Activated CD4-positive, CD25-positive, alpha-beta regulatory T cell treated with anti-CD3 and anti-CD28 coated beads, Interleukin-2, amount 50 U/mL, for 24 hours (primary cell): ENCODE data around the gene TBX10.
"Not testable (repeated sequence)": the region's sequence is repeated elsewhere in the genome, so short reads cannot be mapped to it uniquely, and the experiment has no call there.

ENCODE experiments used
- ATAC-seq, 2 donors: fragments of 150-1000 bp; cut with Tn5 transposase; one replicate each; pipeline ENCODE4 v1.10.0; 2021; ENCODE audit warnings: mild to moderate bottlenecking in 1 of 2, moderate library complexity in 1 of 2

Gene TBX10

GRCh38 chr11:67614730-67615714 is 24.5 kb downstream of the TBX10 start:
- peak in 1 of 2 donors; percentile 16 for ATAC-seq

- peak; percentile 94 to 95 for ATAC-seq
Measured at GRCh38 chr11:67613960-67614715, 25.4 kb downstream of the TBX10 start.

DNA sequence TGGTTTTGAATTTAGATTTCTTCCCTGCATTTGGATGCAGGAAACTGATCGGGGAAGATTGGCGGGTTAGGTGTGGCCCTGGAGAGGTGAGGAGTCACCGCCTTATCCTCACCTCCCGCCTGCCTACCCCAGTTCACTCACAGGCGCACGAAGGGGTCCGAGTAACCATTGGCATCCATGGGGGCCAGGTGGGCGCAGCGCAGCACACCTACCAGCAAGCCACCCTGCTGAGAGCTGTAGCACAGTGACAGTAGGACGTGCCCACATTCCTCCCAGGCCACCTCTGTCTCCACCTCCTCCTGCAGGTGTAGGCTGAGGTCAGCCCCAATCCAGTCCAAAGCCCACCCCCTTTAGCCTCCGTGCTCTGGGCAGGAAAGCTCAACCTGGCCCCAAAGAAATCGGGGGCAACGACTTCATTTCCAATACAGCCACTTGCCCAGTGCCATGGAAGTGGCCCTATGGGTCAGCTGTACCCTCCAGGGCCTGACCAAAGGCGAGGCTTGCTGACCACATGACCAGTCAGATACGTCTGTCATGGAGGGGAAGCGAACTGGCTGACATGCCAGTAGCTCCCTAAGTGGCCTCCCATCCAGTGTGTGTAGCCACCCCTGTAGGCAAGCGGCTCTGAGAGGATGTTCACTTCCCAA is 26.1 kb downstream of the TBX10 start:
- ATAC-seq = no peak

DNA sequence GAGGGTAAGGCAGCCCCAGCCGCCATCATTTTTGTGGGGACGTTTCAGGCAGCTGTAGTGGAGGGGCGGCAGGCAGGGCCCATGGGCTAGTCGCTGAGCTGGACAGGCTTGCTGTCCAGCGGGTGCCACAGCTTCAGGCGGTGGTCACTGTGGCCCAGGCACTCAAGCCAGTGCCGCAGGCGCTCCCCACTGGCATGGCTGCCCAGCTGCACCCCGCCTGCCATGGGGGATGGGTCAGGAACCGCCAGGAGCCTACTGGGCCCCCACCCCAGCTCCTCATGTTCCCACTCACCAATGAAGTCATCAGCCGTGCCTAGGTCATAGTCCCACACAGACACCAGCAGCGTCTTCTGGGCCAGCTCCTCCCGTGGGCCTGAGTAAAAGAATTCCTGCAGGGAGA is 26.8 kb downstream of the TBX10 start:
- no peak for ATAC-seq

DNA sequence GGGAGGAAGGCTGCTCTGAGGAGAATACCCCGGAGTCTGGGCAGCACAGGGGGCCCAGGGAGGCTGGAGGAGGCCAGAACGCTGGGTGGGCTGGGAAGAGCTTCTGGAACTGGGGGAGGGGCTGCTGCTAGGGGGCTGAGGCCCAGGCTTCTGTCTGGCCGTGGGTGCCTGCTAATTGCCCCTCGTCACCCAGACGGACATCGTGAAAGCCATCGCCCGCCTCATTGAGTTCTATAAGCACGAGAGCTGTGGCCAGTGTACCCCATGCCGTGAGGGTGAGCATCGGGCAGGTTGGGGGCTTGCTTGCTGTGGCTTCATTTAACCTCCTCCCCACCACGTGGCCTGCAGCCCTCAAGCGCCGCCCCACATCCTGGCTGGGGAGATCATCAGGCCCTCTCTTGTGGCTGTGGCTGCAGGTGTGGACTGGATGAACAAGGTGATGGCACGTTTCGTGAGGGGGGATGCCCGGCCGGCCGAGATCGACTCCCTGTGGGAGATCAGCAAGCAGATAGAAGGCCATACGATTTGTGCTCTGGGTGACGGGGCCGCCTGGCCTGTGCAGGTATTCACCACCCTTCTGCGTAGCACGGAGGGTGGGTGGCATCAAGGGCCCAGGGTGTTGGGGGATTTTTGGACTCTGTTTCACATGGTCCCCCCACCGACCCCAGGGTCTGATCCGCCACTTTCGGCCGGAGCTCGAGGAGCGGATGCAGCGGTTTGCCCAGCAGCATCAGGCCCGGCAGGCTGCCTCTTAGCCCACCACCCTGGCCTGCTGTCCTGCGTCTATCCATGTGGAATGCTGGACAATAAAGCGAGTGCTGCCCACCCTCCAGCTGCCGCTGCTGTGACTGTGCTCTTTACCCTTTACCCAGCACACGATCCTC is 27.6 kb downstream of the TBX10 start:
- ATAC-seq = no peak

DNA sequence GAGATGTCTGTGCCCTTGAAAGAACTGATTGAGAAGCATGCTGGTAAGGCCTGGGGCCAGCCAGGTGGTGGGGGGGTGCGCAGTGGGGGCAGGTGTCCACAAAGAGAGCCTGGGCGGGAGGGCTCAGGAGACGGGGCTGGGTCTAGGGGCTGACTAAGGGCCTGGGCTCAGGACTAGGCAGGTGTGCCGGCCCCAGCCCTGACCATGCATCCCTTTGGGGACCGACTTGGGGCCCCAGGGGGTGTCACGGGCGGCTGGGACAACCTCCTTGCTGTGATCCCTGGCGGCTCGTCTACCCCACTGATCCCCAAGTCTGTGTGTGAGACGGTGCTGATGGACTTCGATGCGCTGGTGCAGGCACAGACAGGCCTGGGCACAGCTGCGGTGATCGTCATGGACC is 28.4 kb downstream of the TBX10 start:
- ATAC-seq = no peak

DNA sequence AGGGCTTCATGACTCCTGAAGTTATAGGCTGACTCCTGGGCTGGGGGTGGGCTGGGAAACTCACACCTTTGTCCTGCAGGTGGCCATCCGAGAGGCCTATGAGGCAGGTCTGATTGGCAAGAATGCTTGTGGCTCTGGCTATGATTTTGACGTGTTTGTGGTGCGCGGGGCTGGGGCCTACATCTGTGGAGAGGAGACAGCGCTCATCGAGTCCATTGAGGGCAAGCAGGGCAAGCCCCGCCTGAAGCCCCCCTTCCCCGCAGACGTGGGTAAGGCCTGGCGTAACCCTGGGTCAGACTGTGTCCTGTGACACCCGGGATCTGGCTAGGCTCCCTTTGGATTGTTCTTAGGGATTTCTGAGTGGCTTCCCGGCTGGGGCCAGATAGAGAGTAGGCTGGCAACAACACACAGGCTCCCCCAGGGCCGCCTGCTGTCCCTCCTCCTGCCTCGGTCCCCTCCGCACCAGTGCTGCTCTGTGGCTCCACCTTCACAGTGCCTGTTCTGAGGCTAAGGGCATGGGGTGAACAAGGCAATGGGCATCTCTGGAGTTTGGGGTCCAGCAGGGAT is 29.2 kb downstream of the TBX10 start:
- no peak for ATAC-seq

GRCh38 chr11:67609316-67609715 is 30.2 kb downstream of the TBX10 start:
- ATAC-seq = no peak

- no peak for ATAC-seq
Measured at GRCh38 chr11:67608486-67608885, 31.1 kb downstream of the TBX10 start.

DNA sequence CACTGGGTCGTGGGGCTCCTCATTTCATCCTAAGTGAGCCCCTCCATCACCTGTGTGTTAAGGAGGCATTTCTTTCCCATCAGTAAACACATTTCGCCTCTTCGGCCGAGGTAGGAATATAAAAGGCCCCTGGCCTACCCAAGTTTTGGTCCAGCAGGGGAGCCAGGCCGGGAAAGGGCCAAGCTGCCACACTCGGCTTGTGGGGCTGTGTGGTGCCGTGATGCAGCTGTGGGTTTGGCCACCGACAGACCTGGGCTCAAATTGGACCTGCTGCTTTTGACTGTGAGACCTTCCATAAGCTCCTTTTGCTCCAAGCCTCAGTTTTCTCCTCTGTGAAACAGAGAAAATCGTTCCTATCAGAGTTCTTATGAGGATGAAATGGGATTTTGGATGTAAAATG is 32.1 kb downstream of the TBX10 start:
- ATAC-seq = no peak

- ATAC-seq = peak; percentile 99
Measured at GRCh38 chr11:67606492-67607295, 32.9 kb downstream of the TBX10 start, which contains the start of gene NDUFV1. TSS of gene NDUFV1 (plus strand) at chr11:67606936. CDS start at chr11:67607005, 69 bp downstream.

DNA sequence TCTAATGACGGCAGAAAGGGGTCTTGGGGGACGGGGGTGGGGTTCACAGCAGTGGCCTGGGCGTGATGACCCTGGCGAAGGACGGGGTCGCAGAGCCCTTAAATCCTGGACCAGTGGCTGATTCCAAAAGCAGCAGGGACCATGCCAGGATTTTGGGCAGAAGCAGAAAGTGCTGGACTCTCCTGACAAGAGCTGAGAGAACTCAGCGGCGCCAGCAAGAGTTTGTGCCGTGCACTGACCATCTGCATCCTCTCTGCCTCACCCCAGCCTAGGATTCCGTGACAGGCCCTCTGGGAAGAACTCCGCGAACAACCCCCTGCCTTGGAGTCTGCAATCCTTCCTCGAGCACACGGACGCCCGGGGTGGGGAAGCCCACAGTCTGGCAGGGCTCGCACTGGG is 33.5 kb downstream of the TBX10 start:
- ATAC-seq = no peak

- no peak for ATAC-seq
Measured at GRCh38 chr11:67605231-67606011, 34.1 kb downstream of the TBX10 start.

DNA sequence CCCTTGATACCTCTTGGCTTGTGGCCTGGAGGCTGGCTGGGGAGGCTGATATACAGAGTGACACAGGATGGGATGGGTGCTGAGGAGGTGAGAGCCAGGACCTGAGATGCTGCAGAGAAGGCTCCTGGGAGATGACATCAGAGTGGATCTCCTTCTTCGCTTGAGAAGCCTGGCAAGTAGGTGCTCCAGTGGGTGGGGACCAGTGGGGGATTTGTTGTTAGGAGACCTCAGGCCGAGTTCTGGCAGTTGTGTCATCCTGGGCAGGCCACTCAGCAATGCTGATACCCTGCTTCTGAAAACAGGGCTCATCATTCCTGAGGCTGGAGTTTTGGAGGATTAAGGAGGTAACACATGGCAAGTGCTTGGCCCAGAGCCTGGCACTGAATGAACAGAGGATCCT is 34.7 kb downstream of the TBX10 start:
- ATAC-seq = no peak

- ATAC-seq = not testable (repeated sequence)
Measured at GRCh38 chr11:67604119-67604518, 35.4 kb downstream of the TBX10 start.

- ATAC-seq = no peak
Measured at GRCh38 chr11:67601098-67601497, 38.5 kb downstream of the TBX10 start.

DNA sequence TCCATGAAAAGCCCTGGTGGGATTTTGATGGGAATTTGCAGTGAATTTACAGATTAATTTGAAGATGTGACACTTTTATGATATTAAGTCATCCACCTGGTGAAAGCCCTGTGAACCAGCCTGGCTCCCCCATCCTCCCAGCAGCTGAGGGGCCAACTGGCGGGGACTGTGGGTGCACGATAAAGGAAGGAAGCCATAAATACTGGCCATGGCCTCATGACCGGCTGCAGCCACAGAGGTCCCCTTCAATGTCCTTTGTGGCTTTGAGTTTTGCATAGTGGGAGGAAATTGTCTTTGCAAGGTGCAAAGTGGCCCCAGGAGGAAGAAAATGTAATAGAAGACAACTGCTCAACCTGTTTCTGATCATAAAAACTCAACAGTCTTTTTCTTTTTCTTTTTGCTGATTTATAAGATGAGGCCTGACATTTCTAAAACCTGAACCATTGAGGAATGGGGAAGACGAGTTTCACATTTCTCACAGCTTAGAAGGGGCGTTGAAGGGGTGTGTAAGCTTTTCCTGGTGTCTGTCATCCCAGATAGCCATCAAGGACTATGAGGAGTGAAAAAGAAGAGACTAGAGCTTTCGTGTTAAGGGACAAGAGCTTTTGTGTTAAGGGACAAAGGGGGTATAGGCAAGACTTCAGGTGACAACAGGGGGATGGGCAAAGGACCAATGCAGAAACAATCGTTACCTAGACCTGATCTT is 39.1 kb downstream of the TBX10 start:
- ATAC-seq = no peak

GRCh38 chr11:67599149-67599548 is 40.4 kb downstream of the TBX10 start:
- no peak for ATAC-seq

- not testable (repeated sequence) for ATAC-seq
Measured at GRCh38 chr11:67597963-67598362, 41.6 kb downstream of the TBX10 start.
